Liver (tissue), 9 donors: ENCODE measurements around the gene LURAP1L. TPM values are rescaled to one million over a fixed set of nuclear protein-coding genes. Genes with fewer than 3 reads are reported as not detected.

Experiments used
- DNase-seq: peaks from one replicate; pipeline ENCODE4 v3.0.0-alpha.2; 2017; ENCODE audit warnings: low spot score
- H3K27ac ChIP-seq, 2 donors: one replicate each; pipeline ENCODE4 v1.7.0; 2013; ENCODE audit warnings: inconsistent platforms in 2 of 2, low read length in 2 of 2, control low read depth in 1 of 2, low read depth in 1 of 2, mild to moderate bottlenecking in 1 of 2
- H3K27me3 ChIP-seq, 4 donors: one replicate each; pipeline versions ENCODE4 v1.6.1 to v1.7.0; 2013; ENCODE audit warnings: low read length in 3 of 4, inconsistent platforms in 1 of 4, mild to moderate bottlenecking in 1 of 4, moderate library complexity in 1 of 4; ENCODE audit not compliant: control insufficient read depth in 4 of 4, insufficient read depth in 4 of 4
- H3K36me3 ChIP-seq, 4 donors: one replicate each; pipeline versions ENCODE4 v1.6.1 to v1.7.0; 2013; ENCODE audit warnings: low read length in 3 of 4, mild to moderate bottlenecking in 3 of 4, low read depth in 1 of 4, moderate library complexity in 1 of 4; ENCODE audit not compliant: control insufficient read depth in 4 of 4, insufficient read depth in 3 of 4
- H3K4me1 ChIP-seq, 4 donors: one replicate each; pipeline versions ENCODE4 v1.6.1 to v1.7.0; 2013; ENCODE audit warnings: low read length in 3 of 4, mild to moderate bottlenecking in 3 of 4, moderate library complexity in 1 of 4; ENCODE audit not compliant: control insufficient read depth in 4 of 4, insufficient read depth in 4 of 4
- H3K4me3 ChIP-seq, 3 donors: one replicate each; pipeline versions ENCODE4 v1.6.1 to v1.7.0; 2013; ENCODE audit warnings: low read length in 3 of 3, control low read depth in 1 of 3, low read depth in 1 of 3, mild to moderate bottlenecking in 1 of 3
- H3K9ac ChIP-seq, 2 donors: one replicate each; pipeline ENCODE4 v1.7.0; 2013; ENCODE audit warnings: low read length in 2 of 2, mild to moderate bottlenecking in 2 of 2, moderate library complexity in 2 of 2, control low read depth in 1 of 2, low read depth in 1 of 2
- H3K9me3 ChIP-seq, 4 donors: one replicate each; pipeline versions ENCODE4 v1.6.1 to v1.7.0; 2013; ENCODE audit warnings: low read length in 3 of 4; ENCODE audit not compliant: control insufficient read depth in 4 of 4
- ATF3 ChIP-seq: IDR thresholded peaks from 2 replicates; pipeline ENCODE4 v1.6.1; 2016; ENCODE audit warnings: antibody characterized with exemption
- CTCF ChIP-seq: fragments of 150-350 bp; IDR thresholded peaks from 2 replicates; pipeline ENCODE4 v1.5.1; 2017; ENCODE audit warnings: improper control_type of control experiment, low read depth, low read length; ENCODE audit not compliant: missing input control
- EGR1 ChIP-seq, 2 donors: IDR thresholded peaks; 2 replicates each; pipeline ENCODE4 v1.6.1; 2016 to 2018; ENCODE audit warnings: antibody characterized with exemption in 2 of 2, low read depth in 2 of 2
- FOXA1 ChIP-seq: IDR thresholded peaks from 2 replicates; pipeline ENCODE4 v1.6.1; 2016; ENCODE audit warnings: antibody characterized with exemption
- FOXA2 ChIP-seq: IDR thresholded peaks from 2 replicates; pipeline ENCODE4 v1.6.1; 2016; ENCODE audit warnings: antibody characterized with exemption
- GABPA ChIP-seq, 2 donors: IDR thresholded peaks in 1 of 2; conservative IDR thresholded peaks in 1 of 2; 2 replicates each; pipeline ENCODE4 v1.6.1; 2016; ENCODE audit warnings: antibody characterized with exemption in 2 of 2, mild to moderate bottlenecking in 1 of 2, moderate library complexity in 1 of 2
- HNF4A ChIP-seq, 2 donors: conservative IDR thresholded peaks; 2 replicates each; pipeline ENCODE4 v1.6.1; 2016; ENCODE audit warnings: antibody characterized with exemption in 2 of 2, mild to moderate bottlenecking in 2 of 2
- HNF4G ChIP-seq: IDR thresholded peaks from 2 replicates; pipeline ENCODE4 v1.6.1; 2016; ENCODE audit warnings: antibody characterized with exemption
- JUND ChIP-seq, 2 donors: IDR thresholded peaks; 2 replicates each; pipeline ENCODE4 v1.6.1; 2016; ENCODE audit warnings: antibody characterized with exemption in 2 of 2
- MAX ChIP-seq: IDR thresholded peaks from 2 replicates; pipeline ENCODE4 v1.6.1; 2016; ENCODE audit warnings: antibody characterized with exemption
- NR2F2 ChIP-seq: IDR thresholded peaks from 2 replicates; pipeline ENCODE4 v1.6.1; 2016; ENCODE audit warnings: antibody characterized with exemption
- RAD21 ChIP-seq, 2 donors: IDR thresholded peaks; 2 replicates each; pipeline ENCODE4 v1.6.1; 2016; ENCODE audit warnings: antibody characterized with exemption in 2 of 2, mild to moderate bottlenecking in 2 of 2
- RXRA ChIP-seq, 2 donors: IDR thresholded peaks; 2 replicates each; pipeline ENCODE4 v1.6.1; 2017 to 2018; ENCODE audit warnings: antibody characterized with exemption in 2 of 2, mild to moderate bottlenecking in 1 of 2
- SP1 ChIP-seq: IDR thresholded peaks from 2 replicates; pipeline ENCODE4 v1.6.1; 2018; ENCODE audit warnings: antibody characterized with exemption, mild to moderate bottlenecking
- TAF1 ChIP-seq: conservative IDR thresholded peaks from 2 replicates; pipeline ENCODE4 v1.6.1; 2016; ENCODE audit warnings: antibody characterized with exemption, mild to moderate bottlenecking
- YY1 ChIP-seq: IDR thresholded peaks from 2 replicates; pipeline ENCODE4 v1.6.1; 2016; ENCODE audit warnings: antibody characterized with exemption, mild to moderate bottlenecking
- ZBTB33 ChIP-seq: IDR thresholded peaks from 2 replicates; pipeline ENCODE4 v1.6.1; 2016; ENCODE audit warnings: antibody characterized with exemption
- WGBS: extraction: QIAGEN DNeasy Blood & Tissue Kit; methylation state at CpG from one replicate; pipeline ENCODE4 v1.1.7; 2013; 5-methylcytosine and 5-hydroxymethylcytosine counted together
- polyA plus RNA-seq, 2 donors: library from polyadenylated mRNA; stranded (reverse) in 1 of 2; unstranded in 1 of 2; fragments of 200-250 nt in 1 of 2; fragments of >200 nt in 1 of 2; fragmentation: Nextera tagmentation in 1 of 2; extraction: Ambion mirVana in 1 of 2; gene quantifications; one replicate each; pipeline versions ENCODE4 v1.2.1 to v1.2.3, GENCODE V29; 2013 to 2015
- total RNA-seq, 2 donors: library from RNA; depleted of rRNA; stranded (reverse); fragments of >200 nt; gene quantifications; one replicate each; pipeline ENCODE4 v1.2.3, GENCODE V29; 2014
- TF ChIP-seq, protein P1 (sequence below): IDR thresholded peaks from 2 replicates; pipeline ENCODE4 v1.6.1; 2016; ENCODE audit warnings: antibody characterized with exemption, mild to moderate bottlenecking
- donor health status: healthy.
- donor health status: healthy.
- donor health status: healthy.
- donor health status: healthy.
- donor health status: healthy.

LURAP1L gene
- total and polyA plus RNA-seq, 4 donors: 4.2 to 18.6 (median 8.9) TPM

GRCh38 chr9:12775679-12776512 is 1.1 kb downstream of the LURAP1L start:
- TF ChIP-seq, protein P1, sequence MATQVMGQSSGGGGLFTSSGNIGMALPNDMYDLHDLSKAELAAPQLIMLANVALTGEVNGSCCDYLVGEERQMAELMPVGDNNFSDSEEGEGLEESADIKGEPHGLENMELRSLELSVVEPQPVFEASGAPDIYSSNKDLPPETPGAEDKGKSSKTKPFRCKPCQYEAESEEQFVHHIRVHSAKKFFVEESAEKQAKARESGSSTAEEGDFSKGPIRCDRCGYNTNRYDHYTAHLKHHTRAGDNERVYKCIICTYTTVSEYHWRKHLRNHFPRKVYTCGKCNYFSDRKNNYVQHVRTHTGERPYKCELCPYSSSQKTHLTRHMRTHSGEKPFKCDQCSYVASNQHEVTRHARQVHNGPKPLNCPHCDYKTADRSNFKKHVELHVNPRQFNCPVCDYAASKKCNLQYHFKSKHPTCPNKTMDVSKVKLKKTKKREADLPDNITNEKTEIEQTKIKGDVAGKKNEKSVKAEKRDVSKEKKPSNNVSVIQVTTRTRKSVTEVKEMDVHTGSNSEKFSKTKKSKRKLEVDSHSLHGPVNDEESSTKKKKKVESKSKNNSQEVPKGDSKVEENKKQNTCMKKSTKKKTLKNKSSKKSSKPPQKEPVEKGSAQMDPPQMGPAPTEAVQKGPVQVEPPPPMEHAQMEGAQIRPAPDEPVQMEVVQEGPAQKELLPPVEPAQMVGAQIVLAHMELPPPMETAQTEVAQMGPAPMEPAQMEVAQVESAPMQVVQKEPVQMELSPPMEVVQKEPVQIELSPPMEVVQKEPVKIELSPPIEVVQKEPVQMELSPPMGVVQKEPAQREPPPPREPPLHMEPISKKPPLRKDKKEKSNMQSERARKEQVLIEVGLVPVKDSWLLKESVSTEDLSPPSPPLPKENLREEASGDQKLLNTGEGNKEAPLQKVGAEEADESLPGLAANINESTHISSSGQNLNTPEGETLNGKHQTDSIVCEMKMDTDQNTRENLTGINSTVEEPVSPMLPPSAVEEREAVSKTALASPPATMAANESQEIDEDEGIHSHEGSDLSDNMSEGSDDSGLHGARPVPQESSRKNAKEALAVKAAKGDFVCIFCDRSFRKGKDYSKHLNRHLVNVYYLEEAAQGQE: peak; percentile 79
- peak; percentile 71 for TF ChIP-seq FOXA2
- peak; percentile 42 for TF ChIP-seq ATF3
- TF ChIP-seq NR2F2: peak; percentile 63
- peak; percentile 60 to 69 for TF ChIP-seq RAD21 (IDR thresholded peaks at IDR 0.05)
- peak; percentile 88 for TF ChIP-seq RXRA (IDR thresholded peaks at IDR 0.05)
- TF ChIP-seq SP1: peak; percentile 82
- TF ChIP-seq FOXA1: peak; percentile 84
- TF ChIP-seq HNF4G: peak; percentile 77
- no peak for TF ChIP-seq GABPA (IDR thresholded peaks at IDR 0.05 in 1 of 2, conservative IDR thresholded peaks at IDR 0.05 in 1 of 2)
- peak; percentile 72 for TF ChIP-seq YY1
- peak; percentile 89 for TF ChIP-seq TAF1
- TF ChIP-seq MAX: peak; percentile 85
- TF ChIP-seq EGR1 (IDR thresholded peaks at IDR 0.05; ENCODE audit: low read depth in 2 of 2): no peak
- TF ChIP-seq HNF4A (conservative IDR thresholded peaks at IDR 0.05): peak; percentile 84 to 88
- TF ChIP-seq ZBTB33: peak; percentile 21
- TF ChIP-seq CTCF: peak; percentile 21
- TF ChIP-seq JUND (IDR thresholded peaks at IDR 0.05): peak; percentile 40 to 47
- peak; percentile 76 for DNase-seq
- no peaks in the 10 kb centered on the region for H3K27me3 ChIP-seq
- H3K27ac ChIP-seq: peak overlapping the region; percentile 99
- peaks cover 2 to 10% (median 5%) of the 10 kb centered on the region in 4 donors for H3K4me1 ChIP-seq
- H3K9ac ChIP-seq: peak overlapping the region; percentile 84 to 99
- peak overlapping the region; percentile 54 to 97 (median 92) for H3K4me3 ChIP-seq
- WGBS: 1% methylated on average over 50 of the region's 50 CpGs
- H3K9me3 ChIP-seq: no peaks in the 10 kb centered on the region
- no peaks in the 10 kb centered on the region for H3K36me3 ChIP-seq
